Hindlimb muscle (tissue), 1 donor: ENCODE results near the gene SLC45A1. TPM values are rescaled to one million over a fixed set of nuclear protein-coding genes. Genes with fewer than 3 reads are reported as not detected.
A peak's percentile ranks its signal among the peaks of the same experiment; 100 is the strongest.
"Not testable (repeated sequence)": the region's sequence is repeated elsewhere in the genome, so short reads cannot be mapped to it uniquely, and the experiment has no call there.

Experiments used
- DNase-seq: peaks from one replicate; pipeline ENCODE4 v3.0.0-alpha.2; 2013
- polyA plus RNA-seq: library from polyadenylated mRNA; unstranded; fragments of 120-200 nt; gene quantifications from one replicate; pipeline ENCODE4 v1.2.1, GENCODE V29; 2013; ENCODE audit not compliant: insufficient read length

Gene SLC45A1
- polyA plus RNA-seq, 1 donor = 0.81 TPM

- DNase-seq = peak; percentile 72
These were observed 53.0 kb downstream of the SLC45A1 start for GRCh38 chr1:8370905-8371315.

GRCh38 chr1:8371372-8371991 lies 53.6 kb downstream of the SLC45A1 start:
- DNase-seq = no peak

- no peak for DNase-seq
These were observed 55.2 kb downstream of the SLC45A1 start for GRCh38 chr1:8373125-8373524.

DNA sequence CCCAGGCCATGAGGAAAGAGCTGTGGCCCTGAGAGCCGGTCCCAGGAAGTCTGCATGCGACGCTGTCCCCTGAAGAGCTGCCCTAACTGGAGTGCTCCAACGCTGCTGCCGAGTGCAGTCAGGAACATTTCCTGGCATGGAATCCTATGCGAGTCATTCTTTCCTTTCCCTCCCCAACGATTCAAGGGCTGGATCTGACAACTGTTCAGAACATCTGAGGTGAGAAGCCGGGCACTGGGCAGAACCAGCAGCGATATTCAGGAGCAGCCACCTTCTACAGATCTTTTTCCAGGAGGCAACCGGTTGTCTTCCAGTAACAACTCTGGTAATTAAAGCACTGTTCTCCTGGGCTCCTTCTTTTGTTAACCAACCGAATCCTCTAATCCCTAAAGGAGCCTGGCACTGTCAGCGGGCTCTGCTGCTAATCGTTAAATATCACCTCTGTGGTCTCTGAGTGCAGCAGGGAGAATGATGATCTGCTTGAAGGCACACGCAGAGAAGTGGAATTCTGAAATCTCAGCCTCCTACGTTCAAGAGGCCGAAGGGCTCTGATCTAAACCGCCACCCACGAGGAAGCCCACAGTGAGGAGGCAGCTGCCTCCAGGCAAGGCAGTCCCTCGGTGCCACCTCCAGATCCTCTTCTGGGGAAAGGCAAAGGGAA lies 55.8 kb downstream of the SLC45A1 start:
- peak; percentile 90 for DNase-seq

- no peak for DNase-seq
These were observed 56.4 kb downstream of the SLC45A1 start for GRCh38 chr1:8374356-8374755.

DNA sequence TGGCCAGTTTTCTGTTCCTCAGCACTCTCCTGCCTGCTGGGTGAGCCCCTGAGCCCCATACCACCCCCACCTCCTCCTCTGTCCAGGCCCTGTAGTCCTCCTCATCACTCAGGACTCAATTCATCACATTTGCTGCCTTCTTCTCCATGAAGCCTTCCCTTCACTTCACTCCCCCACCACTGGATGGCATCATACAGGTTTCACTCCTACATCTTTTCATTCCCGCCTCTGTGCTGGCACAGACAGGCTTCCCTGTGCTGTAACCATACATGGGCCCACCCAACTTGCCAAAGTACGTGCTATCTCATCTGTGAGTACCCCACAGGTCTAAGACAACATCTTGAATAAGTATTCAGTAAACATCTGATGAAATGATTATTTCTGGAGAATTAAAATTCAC lies 56.9 kb downstream of the SLC45A1 start:
- no peak for DNase-seq

DNA sequence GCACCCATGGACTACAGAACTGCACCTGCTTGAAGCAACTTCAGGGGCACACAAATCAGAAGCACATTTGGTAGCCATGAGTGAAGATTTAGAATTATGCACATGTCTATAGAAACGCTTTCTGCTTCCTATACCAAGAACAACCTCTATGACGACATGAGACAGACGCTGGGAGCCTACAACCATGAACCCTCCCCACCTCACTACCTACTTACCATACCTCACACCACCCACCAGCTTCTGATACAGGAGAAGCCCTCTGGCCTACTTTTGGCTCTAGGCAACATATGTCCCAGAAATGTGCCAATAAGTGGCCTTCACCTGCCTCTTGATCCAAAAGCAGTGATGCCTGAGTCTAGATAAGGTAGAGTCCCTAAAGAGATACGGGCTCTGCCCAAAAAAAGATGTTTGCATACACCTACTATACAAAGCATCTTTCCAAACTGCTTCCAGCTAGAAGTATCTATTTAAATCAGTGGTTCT lies 58.5 kb downstream of the SLC45A1 start:
- no peak for DNase-seq

GRCh38 chr1:8377271-8377981 lies 59.5 kb downstream of the SLC45A1 start:
- no peak for DNase-seq

DNA sequence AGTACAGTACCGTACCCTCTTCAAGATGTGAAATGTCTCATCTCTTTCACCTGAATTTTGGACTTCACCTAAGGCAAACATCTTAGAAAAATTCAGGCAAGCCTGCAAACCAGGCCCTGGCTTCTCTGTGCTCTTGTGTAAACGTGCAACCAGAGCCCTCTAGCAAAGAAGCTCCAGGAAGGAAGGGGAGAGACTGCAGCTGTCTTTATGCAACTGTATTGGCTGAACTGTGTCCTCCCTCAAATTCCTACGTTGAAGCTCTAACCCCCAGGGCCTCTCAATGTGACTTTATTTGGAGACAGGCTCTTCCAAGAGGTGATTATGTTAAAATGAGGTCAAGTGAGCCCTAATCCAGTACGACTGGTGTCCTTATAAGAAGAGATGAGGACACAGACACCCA lies 60.3 kb downstream of the SLC45A1 start:
- DNase-seq = no peak

GRCh38 chr1:8378981-8379470 lies 61.1 kb downstream of the SLC45A1 start:
- no peak for DNase-seq

DNA sequence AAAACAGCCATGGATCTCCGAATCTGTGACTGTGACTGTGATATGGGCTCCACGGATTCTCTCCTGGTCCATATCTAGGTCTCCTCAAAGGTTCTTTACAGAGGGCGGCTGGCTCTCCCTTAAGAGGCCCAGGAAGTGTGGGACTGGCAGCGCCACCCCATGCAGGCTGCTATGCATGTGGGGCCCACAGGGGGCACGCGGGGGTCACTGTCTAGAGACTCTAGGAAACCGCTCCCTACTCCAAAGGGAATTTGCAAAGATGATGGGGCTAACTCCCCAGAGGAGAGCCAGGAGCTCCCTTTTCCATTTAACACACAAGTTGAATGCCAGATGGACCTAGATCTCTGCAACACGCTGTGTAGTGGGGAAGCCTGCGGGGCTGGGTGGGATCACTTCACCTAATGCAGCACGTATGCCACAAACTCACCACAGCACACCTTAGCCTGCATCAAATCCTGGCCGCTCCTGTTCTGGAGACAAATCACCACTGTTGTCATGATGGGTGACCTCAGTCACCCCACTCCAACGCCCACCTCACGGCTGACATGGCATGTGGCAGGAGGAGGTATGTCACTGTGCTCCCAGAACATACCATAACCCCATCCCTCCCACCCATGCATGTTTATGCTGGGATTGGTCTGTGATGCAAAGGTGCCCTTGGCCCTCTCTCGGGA lies 61.7 kb downstream of the SLC45A1 start:
- no peak for DNase-seq

DNA sequence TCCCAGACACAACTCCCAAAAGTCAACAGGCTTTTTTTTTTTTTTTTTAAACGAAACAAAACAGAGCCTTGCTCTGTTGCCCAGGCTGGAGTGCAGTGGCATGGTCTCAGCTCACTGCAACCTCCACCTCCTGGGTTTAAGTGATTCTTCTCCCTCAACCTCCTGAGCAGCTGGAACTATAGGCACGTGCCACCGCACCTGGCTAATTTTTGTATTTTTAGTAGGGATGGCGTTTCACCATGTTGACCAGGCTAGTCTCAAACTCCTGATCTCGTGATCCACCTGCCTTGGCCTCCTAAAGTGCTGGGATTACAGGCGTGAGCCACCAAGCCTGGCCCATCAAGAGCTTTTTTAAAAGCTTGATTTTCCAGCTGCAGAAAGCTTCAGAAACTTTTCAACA lies 62.4 kb downstream of the SLC45A1 start:
- DNase-seq = not testable (repeated sequence)

GRCh38 chr1:8381618-8382017 lies 63.7 kb downstream of the SLC45A1 start:
- DNase-seq = no peak

DNA sequence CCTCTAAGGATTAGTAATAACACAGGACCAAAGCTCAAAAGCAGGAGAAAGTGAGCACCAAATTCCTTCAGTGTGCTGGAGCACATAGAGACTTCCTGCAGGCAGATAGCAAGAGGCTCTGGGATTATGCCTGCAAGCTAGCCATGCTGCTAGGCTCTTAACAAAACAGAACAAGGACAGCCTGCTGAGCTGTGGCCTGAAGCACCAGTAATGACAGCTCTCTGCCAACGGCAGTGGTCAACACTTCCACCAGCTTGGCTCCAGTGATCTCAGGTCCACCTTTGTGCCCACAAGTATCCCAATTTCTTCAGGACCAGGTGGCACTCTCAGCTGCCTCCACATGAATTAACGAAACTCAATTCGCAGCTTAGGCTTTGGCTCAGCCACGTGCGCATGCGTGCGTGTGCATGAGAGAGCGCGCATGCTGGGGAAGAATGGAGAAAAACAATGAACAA lies 64.2 kb downstream of the SLC45A1 start:
- DNase-seq = no peak

DNA sequence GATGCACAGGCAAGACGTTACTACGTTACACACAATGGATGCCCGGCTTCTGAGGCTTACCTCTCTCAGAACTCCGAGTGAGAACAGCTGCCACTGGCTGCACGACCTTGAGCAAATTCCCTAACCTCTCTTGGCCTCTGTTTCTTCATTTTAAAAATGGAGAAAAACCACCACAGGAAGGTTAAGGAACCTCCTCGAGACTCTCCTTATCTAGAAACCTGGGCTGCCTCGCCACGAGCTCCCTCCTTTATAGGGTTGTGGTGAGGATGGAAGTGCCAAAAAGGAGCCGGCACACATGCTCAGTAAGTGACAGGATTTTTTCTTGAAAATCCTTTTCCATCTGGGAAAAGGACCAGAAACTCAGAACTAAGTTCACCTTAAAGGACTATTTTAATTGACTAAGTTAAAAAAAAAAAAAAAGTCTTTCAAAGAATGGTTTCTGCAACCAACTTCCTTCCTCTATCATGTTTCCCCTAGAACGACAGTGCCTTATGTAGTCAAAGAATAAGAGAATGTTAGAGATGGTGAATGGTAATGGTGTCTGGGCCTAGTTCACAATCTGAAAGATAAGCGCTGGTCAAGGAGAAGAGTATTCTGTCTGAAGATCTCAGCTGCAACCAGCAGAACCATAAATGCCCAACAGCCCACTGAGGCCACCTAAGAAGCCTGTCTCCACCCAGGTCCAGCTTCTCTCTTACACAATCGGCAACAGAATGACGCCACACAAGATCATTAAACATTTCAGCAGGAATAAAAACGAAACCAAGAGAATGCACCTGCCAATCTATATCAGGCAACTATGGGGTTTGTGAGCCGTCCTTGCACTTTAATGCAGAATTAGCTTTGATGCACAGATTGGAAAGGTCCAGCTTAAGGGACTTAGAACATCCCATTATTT lies 64.9 kb downstream of the SLC45A1 start:
- no peak for DNase-seq

DNA sequence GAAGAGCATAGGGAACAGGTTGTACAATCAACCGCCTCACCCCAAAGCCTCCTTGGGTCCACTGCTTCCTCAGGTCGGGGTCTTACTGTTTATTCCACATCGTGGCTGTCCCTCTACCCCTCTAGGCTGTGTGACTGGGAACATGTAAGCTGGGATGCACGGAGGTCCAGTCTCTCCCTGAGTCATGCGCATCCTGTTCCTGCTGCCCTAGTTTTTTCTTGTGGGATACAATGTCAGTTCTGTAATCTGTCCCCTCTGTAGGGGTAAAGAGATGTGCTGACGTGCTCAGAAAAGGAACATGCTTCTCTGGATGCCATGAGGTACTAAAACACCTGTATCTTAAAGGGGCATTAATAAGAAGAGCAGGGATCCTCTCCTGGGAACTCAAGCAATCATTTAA lies 66.2 kb downstream of the SLC45A1 start:
- no peak for DNase-seq

- no peak for DNase-seq
These were observed 66.7 kb downstream of the SLC45A1 start for GRCh38 chr1:8384577-8384976.

DNA sequence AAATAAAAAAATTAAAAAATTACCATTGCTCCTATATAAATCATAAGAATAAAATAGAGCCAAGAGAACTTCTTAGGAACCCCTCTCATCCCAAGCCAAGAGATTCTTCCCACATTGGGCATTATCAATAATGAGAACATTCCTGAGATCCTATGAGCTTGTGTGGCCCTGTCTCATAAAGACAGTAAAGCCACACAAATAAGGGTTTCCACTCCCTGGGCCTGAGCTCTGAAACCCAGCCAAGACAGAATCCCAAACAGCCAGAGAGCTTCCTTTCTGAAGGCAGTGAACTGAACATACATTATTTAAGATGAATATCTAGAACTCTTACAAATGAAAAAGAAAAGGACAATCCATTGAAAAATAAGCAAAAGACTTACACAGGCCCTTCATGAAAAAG lies 68.3 kb downstream of the SLC45A1 start:
- no peak for DNase-seq

- DNase-seq = no peak
These were observed 71.0 kb downstream of the SLC45A1 start for GRCh38 chr1:8388732-8389562.

DNA sequence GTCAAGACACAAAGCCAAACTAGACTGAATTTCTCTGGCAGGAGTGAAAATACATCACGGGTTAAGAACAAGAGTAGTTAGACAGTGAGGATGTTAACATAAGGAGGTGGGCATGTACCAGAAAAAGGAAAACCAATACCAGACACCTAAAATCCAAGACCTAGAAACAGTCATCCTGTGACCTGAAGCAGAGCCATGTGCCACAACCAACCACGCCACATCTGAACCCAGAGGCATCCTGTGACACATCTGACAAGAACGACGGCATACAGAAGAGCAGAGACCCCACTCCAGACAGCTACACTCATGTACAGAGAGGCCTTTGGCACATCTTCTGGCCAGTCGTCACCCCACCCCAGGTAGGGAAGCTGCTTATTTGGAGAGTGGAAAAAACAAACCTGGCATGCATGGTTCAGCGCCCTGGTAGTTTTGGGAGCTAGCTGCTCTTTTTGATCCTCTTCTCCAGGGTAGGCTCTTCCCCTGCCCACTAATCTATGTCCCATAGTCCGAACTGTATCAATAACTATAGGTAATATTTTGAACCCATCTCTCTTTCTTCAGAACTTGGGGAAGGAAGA lies 72.1 kb downstream of the SLC45A1 start:
- no peak for DNase-seq

DNA sequence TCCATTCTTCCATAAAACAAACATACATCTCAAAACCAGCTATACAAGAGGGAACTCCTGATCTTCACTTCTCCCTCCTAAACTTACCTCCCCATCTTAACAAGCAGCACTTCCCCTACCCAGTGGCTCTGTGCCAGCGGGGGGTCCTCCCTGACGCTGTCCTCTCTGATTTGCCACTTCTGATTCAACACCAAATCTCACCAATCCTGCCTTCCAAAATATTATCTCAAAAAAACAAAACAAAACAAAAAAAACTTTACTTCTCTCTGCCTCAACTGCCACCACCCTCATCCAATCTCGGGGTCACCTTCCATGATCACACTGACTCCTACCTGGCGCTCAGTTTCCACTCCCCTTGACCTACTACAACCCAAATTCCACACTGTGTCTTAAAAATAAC lies 72.8 kb downstream of the SLC45A1 start:
- no peak for DNase-seq
